Effector memory CD4-positive, alpha-beta T cell (primary cell): ENCODE measurements around the gene UPF1.
A peak's percentile ranks its signal among the peaks of the same experiment; 100 is the strongest.
"Not testable (repeated sequence)": the region's sequence is repeated elsewhere in the genome, so short reads cannot be mapped to it uniquely, and the experiment has no call there.

Experiments
- DNase-seq, 3 donors: peaks; one replicate each; pipeline ENCODE4 v3.0.0-alpha.2; 2020
- H3K27ac ChIP-seq: 2 replicates; pipeline ENCODE4 v1.7.0; 2013; ENCODE audit warnings: mild to moderate bottlenecking, low read length, moderate library complexity; ENCODE audit not compliant: insufficient read depth, poor library complexity, severe bottlenecking
- H3K27me3 ChIP-seq: replicated peaks from 2 replicates; pipeline ENCODE4 v1.7.0; 2013; ENCODE audit warnings: mild to moderate bottlenecking, low read length; ENCODE audit not compliant: insufficient read depth, control insufficient read depth, poor library complexity, severe bottlenecking
- H3K36me3 ChIP-seq: 2 replicates; pipeline ENCODE4 v1.7.0; 2013; ENCODE audit warnings: mild to moderate bottlenecking, low read length, moderate library complexity; ENCODE audit not compliant: control insufficient read depth, insufficient read depth
- H3K4me1 ChIP-seq: 2 replicates; pipeline ENCODE4 v1.7.0; 2013; ENCODE audit warnings: low read length, mild to moderate bottlenecking; ENCODE audit not compliant: control insufficient read depth, insufficient read depth, poor library complexity, severe bottlenecking
- H3K4me3 ChIP-seq: 2 replicates; pipeline ENCODE4 v1.7.0; 2013; ENCODE audit warnings: low read length, low read depth, mild to moderate bottlenecking; ENCODE audit not compliant: insufficient read depth, poor library complexity, severe bottlenecking
- H3K9me3 ChIP-seq: 2 replicates; pipeline ENCODE4 v1.7.0; 2013; ENCODE audit warnings: mild to moderate bottlenecking, low read length, moderate library complexity; ENCODE audit not compliant: control insufficient read depth

The UPF1 gene

GRCh38 chr19:18814063-18814462 is 17.7 kb upstream of the UPF1 start:
- DNase-seq, result no peak
- no peaks in the 10 kb centered on the region for H3K4me1 ChIP-seq
- H3K4me3 ChIP-seq, result no peak overlapping the region
- no peaks in the 10 kb centered on the region for H3K9me3 ChIP-seq
- no peak overlapping the region for H3K27ac ChIP-seq
- H3K27me3 ChIP-seq, result no peaks in the 10 kb centered on the region
- no peaks in the 10 kb centered on the region for H3K36me3 ChIP-seq

GRCh38 chr19:18815673-18816072 is 16.1 kb upstream of the UPF1 start:
- Histone ChIP-seq H3K9me3 (no peaks in the 10 kb centered on the region), H3K4me3 (no peak overlapping the region), H3K36me3 (no peaks in the 10 kb centered on the region), H3K4me1 (no peaks in the 10 kb centered on the region), H3K27me3 (no peaks in the 10 kb centered on the region), H3K27ac (no peak overlapping the region)
- no peak for DNase-seq

- not testable (repeated sequence) for H3K36me3 ChIP-seq, DNase-seq, H3K27me3 ChIP-seq, H3K9me3 ChIP-seq, H3K4me1 ChIP-seq, H3K27ac ChIP-seq, H3K4me3 ChIP-seq
These were observed 15.1 kb upstream of the UPF1 start for GRCh38 chr19:18816645-18817044.

- no peaks in the 10 kb centered on the region for H3K4me1 ChIP-seq
- DNase-seq, result no peak
- no peaks in the 10 kb centered on the region for H3K9me3 ChIP-seq
- H3K27me3 ChIP-seq, result no peaks in the 10 kb centered on the region
- no peaks in the 10 kb centered on the region for H3K36me3 ChIP-seq
- H3K4me3 ChIP-seq, result no peak overlapping the region
- H3K27ac ChIP-seq, result no peak overlapping the region
These were observed 14.2 kb upstream of the UPF1 start for GRCh38 chr19:18817574-18817973.

GRCh38 chr19:18828786-18829185 is 3.0 kb upstream of the UPF1 start:
- Histone ChIP-seq H3K4me1 (peaks cover 18% of the 10 kb centered on the region), H3K4me3 (no peak overlapping the region), H3K36me3 (no peaks in the 10 kb centered on the region), H3K9me3 (no peaks in the 10 kb centered on the region), H3K27ac (no peak overlapping the region), H3K27me3 (no peaks in the 10 kb centered on the region)
- no peak for DNase-seq

- H3K27me3 ChIP-seq, result no peaks in the 10 kb centered on the region
- no peak for DNase-seq
- no peaks in the 10 kb centered on the region for H3K9me3 ChIP-seq
- peaks cover 28% of the 10 kb centered on the region for H3K4me1 ChIP-seq
- no peaks in the 10 kb centered on the region for H3K36me3 ChIP-seq
- H3K4me3 ChIP-seq, result no peak overlapping the region
- no peak overlapping the region for H3K27ac ChIP-seq
These were observed 1.3 kb upstream of the UPF1 start for GRCh38 chr19:18830488-18830887.

- H3K4me1 ChIP-seq, result peaks cover 37% of the 10 kb centered on the region
- peak overlapping the region; percentile 87 for H3K27ac ChIP-seq
- no peaks in the 10 kb centered on the region for H3K9me3 ChIP-seq
- DNase-seq, result no peak
- H3K36me3 ChIP-seq, result peaks cover 8% of the 10 kb centered on the region
- peak overlapping the region; percentile 51 for H3K4me3 ChIP-seq
- H3K27me3 ChIP-seq, result no peaks in the 10 kb centered on the region
These were observed 764 bp downstream of the UPF1 start for GRCh38 chr19:18832306-18833140.

GRCh38 chr19:18833141-18833476 is 1.4 kb downstream of the UPF1 start:
- Histone ChIP-seq H3K27ac (peak overlapping the region; percentile 87), H3K4me1 (peaks cover 40% of the 10 kb centered on the region), H3K4me3 (peak overlapping the region; percentile 51), H3K27me3 (no peaks in the 10 kb centered on the region), H3K36me3 (peaks cover 11% of the 10 kb centered on the region), H3K9me3 (no peaks in the 10 kb centered on the region)
- DNase-seq, result no peak

- peaks cover 42% of the 10 kb centered on the region for H3K4me1 ChIP-seq
- H3K4me3 ChIP-seq, result peak overlapping the region; percentile 51
- H3K9me3 ChIP-seq, result no peaks in the 10 kb centered on the region
- no peaks in the 10 kb centered on the region for H3K27me3 ChIP-seq
- DNase-seq, result no peak
- H3K27ac ChIP-seq, result no peak overlapping the region
- peaks cover 11% of the 10 kb centered on the region for H3K36me3 ChIP-seq
These were observed 2.3 kb downstream of the UPF1 start for GRCh38 chr19:18833849-18834643.

GRCh38 chr19:18834644-18834984 is 2.9 kb downstream of the UPF1 start:
- peaks cover 47% of the 10 kb centered on the region for H3K4me1 ChIP-seq
- no peak for DNase-seq
- peaks cover 11% of the 10 kb centered on the region for H3K36me3 ChIP-seq
- no peak overlapping the region for H3K27ac ChIP-seq
- no peak overlapping the region for H3K4me3 ChIP-seq
- no peaks in the 10 kb centered on the region for H3K27me3 ChIP-seq
- H3K9me3 ChIP-seq, result no peaks in the 10 kb centered on the region
